GM12801 (cell line): ENCODE data around the gene GNGT2.

ENCODE experiments used
- CTCF ChIP-seq: IDR thresholded peaks from one replicate; pipeline ENCODE4 v1.5.1; 2011; ENCODE audit warnings: control low read depth; ENCODE audit not compliant: insufficient read length; ENCODE audit errors: extremely low read depth

The GNGT2 gene

GRCh38 chr17:49191409-49191916 lies 18.9 kb downstream of the GNGT2 start:
- no peak for TF ChIP-seq CTCF

GRCh38 chr17:49190932-49191331 lies 19.4 kb downstream of the GNGT2 start:
- no peak for TF ChIP-seq CTCF

GRCh38 chr17:49187301-49187700 lies 23.1 kb downstream of the GNGT2 start:
- no peak for TF ChIP-seq CTCF

- no peak for TF ChIP-seq CTCF
These were observed 26.6 kb downstream of the GNGT2 start for GRCh38 chr17:49183801-49184200.

- TF ChIP-seq CTCF = no peak
These were observed 27.0 kb downstream of the GNGT2 start for GRCh38 chr17:49183341-49183740.

- TF ChIP-seq CTCF = no peak
These were observed 29.3 kb downstream of the GNGT2 start for GRCh38 chr17:49180998-49181635.

GRCh38 chr17:49180303-49180702 lies 30.1 kb downstream of the GNGT2 start:
- TF ChIP-seq CTCF = peak; percentile 21
